ENCODE measurements around the gene CSMD2. TPM values are rescaled to one million over a fixed set of nuclear protein-coding genes. Genes with fewer than 3 reads are reported as not detected.

CSMD2 gene
- total and polyA plus RNA-seq, 2 of the 8 experiments (the other 6 are each of a cell fraction or from before 2014, with no cell fraction given): 7.0 to 14.7 TPM

DNA sequence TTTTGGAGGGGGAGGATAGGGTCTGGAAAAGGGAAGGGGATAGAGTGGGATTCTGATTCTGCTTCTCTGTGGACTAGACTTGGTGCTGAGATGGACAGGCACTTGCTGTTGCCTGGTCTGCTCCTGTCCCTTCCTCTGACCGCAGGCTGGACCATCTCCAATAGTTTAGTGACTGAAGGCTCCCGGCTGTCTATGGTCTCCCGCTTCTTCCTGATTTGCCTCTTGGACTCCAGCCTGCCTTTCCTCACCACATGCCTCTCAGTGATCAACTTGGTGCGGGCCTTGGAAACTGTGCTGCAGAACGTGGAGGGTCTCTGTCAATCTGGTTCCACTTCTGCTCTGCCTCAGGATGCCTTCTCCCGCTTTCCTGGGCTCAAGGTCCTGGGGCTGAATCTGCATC, 698.9 kb downstream of the CSMD2 start (continued):
- no peak for TF ChIP-seq KDM1A (IDR thresholded peaks at IDR 0.05; ENCODE audit: borderline replicate concordance, low read length)
- no peak for TF ChIP-seq RFX5 (IDR thresholded peaks at IDR 0.05; ENCODE audit: borderline replicate concordance, low read depth, low read length)
- TF ChIP-seq CBX5 (IDR thresholded peaks at IDR 0.05; ENCODE audit: low read depth, low read length): no peak
- TF ChIP-seq SIX5 (IDR thresholded peaks at IDR 0.05; ENCODE audit: low read depth, low read length): no peak
- TF ChIP-seq, protein P1, sequence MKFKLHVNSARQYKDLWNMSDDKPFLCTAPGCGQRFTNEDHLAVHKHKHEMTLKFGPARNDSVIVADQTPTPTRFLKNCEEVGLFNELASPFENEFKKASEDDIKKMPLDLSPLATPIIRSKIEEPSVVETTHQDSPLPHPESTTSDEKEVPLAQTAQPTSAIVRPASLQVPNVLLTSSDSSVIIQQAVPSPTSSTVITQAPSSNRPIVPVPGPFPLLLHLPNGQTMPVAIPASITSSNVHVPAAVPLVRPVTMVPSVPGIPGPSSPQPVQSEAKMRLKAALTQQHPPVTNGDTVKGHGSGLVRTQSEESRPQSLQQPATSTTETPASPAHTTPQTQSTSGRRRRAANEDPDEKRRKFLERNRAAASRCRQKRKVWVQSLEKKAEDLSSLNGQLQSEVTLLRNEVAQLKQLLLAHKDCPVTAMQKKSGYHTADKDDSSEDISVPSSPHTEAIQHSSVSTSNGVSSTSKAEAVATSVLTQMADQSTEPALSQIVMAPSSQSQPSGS (IDR thresholded peaks at IDR 0.05; ENCODE audit: low read length): no peak
